ENCODE results near the gene ZNF561.
"Not testable (repeated sequence)": the region's sequence is repeated elsewhere in the genome, so short reads cannot be mapped to it uniquely, and the experiment has no call there.

ZNF561 gene

GRCh38 chr19:9621156-9622037, at the start of gene ZNF561:
Gene ZNF561, minus strand, starts transcription at chr19:9621232. Its CDS starts 1,776 bp downstream, at chr19:9619456.
- DNase-seq (ENCODE audit: low read depth) = peak; percentile 52

- DNase-seq (ENCODE audit: low read depth) = no peak
Measured at GRCh38 chr19:9668544-9668943, 47.5 kb upstream of the ZNF561 start.

GRCh38 chr19:9667898-9668297, 46.9 kb upstream of the ZNF561 start:
- DNase-seq (ENCODE audit: low read depth) = no peak

GRCh38 chr19:9658769-9659168, 37.7 kb upstream of the ZNF561 start:
- DNase-seq (ENCODE audit: low read depth) = no peak

GRCh38 chr19:9653066-9653555, 32.1 kb upstream of the ZNF561 start:
- DNase-seq (ENCODE audit: low read depth) = not testable (repeated sequence)

GRCh38 chr19:9651464-9651863, 30.4 kb upstream of the ZNF561 start:
- not testable (repeated sequence) for DNase-seq (ENCODE audit: low read depth)

GRCh38 chr19:9650345-9650744, 29.3 kb upstream of the ZNF561 start:
- no peak for DNase-seq (ENCODE audit: low read depth)

- no peak for DNase-seq (ENCODE audit: low read depth)
Measured at GRCh38 chr19:9645472-9645871, 24.4 kb upstream of the ZNF561 start.

- DNase-seq (ENCODE audit: low read depth) = no peak
Measured at GRCh38 chr19:9644472-9644871, 23.4 kb upstream of the ZNF561 start.

- no peak for DNase-seq (ENCODE audit: low read depth)
Measured at GRCh38 chr19:9641810-9642209, 20.8 kb upstream of the ZNF561 start.

GRCh38 chr19:9640956-9641355, 19.9 kb upstream of the ZNF561 start:
- no peak for DNase-seq (ENCODE audit: low read depth)

GRCh38 chr19:9636018-9636417, 15.0 kb upstream of the ZNF561 start:
- no peak for DNase-seq (ENCODE audit: low read depth)

GRCh38 chr19:9627856-9628255, 6.8 kb upstream of the ZNF561 start:
- no peak for DNase-seq (ENCODE audit: low read depth)

GRCh38 chr19:9622531-9622930, 1.5 kb upstream of the ZNF561 start:
- DNase-seq (ENCODE audit: low read depth) = no peak

- no peak for DNase-seq (ENCODE audit: low read depth)
Measured at GRCh38 chr19:9620842-9621155, 233 bp downstream of the ZNF561 start.

GRCh38 chr19:9615844-9616243, 5.2 kb downstream of the ZNF561 start:
- no peak for DNase-seq (ENCODE audit: low read depth)

GRCh38 chr19:9610484-9611113, 10.4 kb downstream of the ZNF561 start:
- DNase-seq (ENCODE audit: low read depth) = no peak

GRCh38 chr19:9608912-9609311, 12.1 kb downstream of the ZNF561 start:
- DNase-seq (ENCODE audit: low read depth) = no peak

- DNase-seq (ENCODE audit: low read depth) = peak; percentile 93
Measured at GRCh38 chr19:9597027-9597426, 24.0 kb downstream of the ZNF561 start.

- peak; percentile 36 for DNase-seq (ENCODE audit: low read depth)
Measured at GRCh38 chr19:9586764-9587163, 34.3 kb downstream of the ZNF561 start.

GRCh38 chr19:9584073-9584833, 36.8 kb downstream of the ZNF561 start, which contains the start of gene ZNF121:
Gene ZNF121, minus strand, starts transcription at chr19:9584504. Its CDS starts 16,407 bp downstream, at chr19:9568097.
- DNase-seq (ENCODE audit: low read depth) = peak; percentile 60

- not testable (repeated sequence) for DNase-seq (ENCODE audit: low read depth)
Measured at GRCh38 chr19:9582081-9582725, 38.8 kb downstream of the ZNF561 start.

All from HS-5 (cell line).